DOHH2 (cell line): ENCODE data around the gene WRAP53.

Source experiments
- H3F3A ChIP-seq: fragments of 200-600 bp; sonication (generic), shearing (Covaris generic); 2 replicates; pipeline ENCODE4 v1.6.0; 2016; ENCODE audit warnings: antibody characterized with exemption, mild to moderate bottlenecking; ENCODE audit not compliant: control insufficient read depth, insufficient read depth
- H3K27ac ChIP-seq: fragments of 200-600 bp; sonication (generic); 2 replicates; pipeline ENCODE4 v1.5.1; 2014; ENCODE audit warnings: low read depth, mild to moderate bottlenecking, low read length, moderate library complexity
- H3K27me3 ChIP-seq: fragments of 200-600 bp; sonication (generic); 2 replicates; pipeline ENCODE4 v1.6.1; 2014; ENCODE audit warnings: mild to moderate bottlenecking, low read length, mixed read lengths; ENCODE audit not compliant: control insufficient read depth
- H3K36me3 ChIP-seq: fragments of 200-600 bp; sonication (generic); 2 replicates; pipeline ENCODE4 v1.6.1; 2014; ENCODE audit warnings: mild to moderate bottlenecking, low read length, moderate library complexity, mixed read lengths; ENCODE audit not compliant: control insufficient read depth
- H3K4me1 ChIP-seq: fragments of 200-600 bp; sonication (generic); 2 replicates; pipeline ENCODE4 v1.6.1; 2014; ENCODE audit warnings: mild to moderate bottlenecking, low read length, mixed read lengths; ENCODE audit not compliant: control insufficient read depth
- H3K4me2 ChIP-seq: fragments of 200-600 bp; sonication (generic); 2 replicates; pipeline ENCODE4 v1.6.0; 2014; ENCODE audit warnings: mild to moderate bottlenecking, low read length, moderate library complexity
- H3K4me3 ChIP-seq: fragments of 200-600 bp; sonication (generic); 2 replicates; pipeline ENCODE4 v1.5.1; 2014; ENCODE audit warnings: mild to moderate bottlenecking, low read length, mixed read lengths
- H3K79me2 ChIP-seq: fragments of 200-600 bp; sonication (generic); 2 replicates; pipeline ENCODE4 v1.6.1; 2014; ENCODE audit warnings: mild to moderate bottlenecking, low read length, mixed read lengths; ENCODE audit not compliant: control insufficient read depth
- H3K9me2 ChIP-seq: fragments of 200-600 bp; sonication (generic); replicated peaks from 2 replicates; pipeline ENCODE4 v1.6.1; 2014; ENCODE audit warnings: mild to moderate bottlenecking, low read length, mixed read lengths; ENCODE audit not compliant: control insufficient read depth
- H3K9me3 ChIP-seq: fragments of 200-600 bp; sonication (generic); 2 replicates; pipeline ENCODE4 v1.6.1; 2014; ENCODE audit warnings: antibody characterized with exemption, low read length, mixed read lengths; ENCODE audit not compliant: control insufficient read depth, insufficient read depth
- H4K20me1 ChIP-seq: fragments of 200-600 bp; sonication (generic); 2 replicates; pipeline ENCODE4 v1.6.0; 2014; ENCODE audit warnings: low read depth, mild to moderate bottlenecking, antibody characterized with exemption, low read length, moderate library complexity; ENCODE audit not compliant: control insufficient read depth, insufficient read depth
- CTCF ChIP-seq: fragments of 200-600 bp; sonication (generic); IDR thresholded peaks from one replicate; pipeline ENCODE4 v1.5.1; 2014; ENCODE audit warnings: antibody characterized with exemption, mild to moderate bottlenecking, low read depth, low read length; ENCODE audit not compliant: poor library complexity, severe bottlenecking
- EZH2phosphoT487 ChIP-seq: fragments of 200-600 bp; sonication (generic); IDR thresholded peaks from 2 replicates; pipeline ENCODE4 v1.6.1; 2017; ENCODE audit warnings: borderline replicate concordance, mild to moderate bottlenecking, antibody characterized with exemption, low read length, moderate library complexity, mixed read lengths

The WRAP53 gene

DNA sequence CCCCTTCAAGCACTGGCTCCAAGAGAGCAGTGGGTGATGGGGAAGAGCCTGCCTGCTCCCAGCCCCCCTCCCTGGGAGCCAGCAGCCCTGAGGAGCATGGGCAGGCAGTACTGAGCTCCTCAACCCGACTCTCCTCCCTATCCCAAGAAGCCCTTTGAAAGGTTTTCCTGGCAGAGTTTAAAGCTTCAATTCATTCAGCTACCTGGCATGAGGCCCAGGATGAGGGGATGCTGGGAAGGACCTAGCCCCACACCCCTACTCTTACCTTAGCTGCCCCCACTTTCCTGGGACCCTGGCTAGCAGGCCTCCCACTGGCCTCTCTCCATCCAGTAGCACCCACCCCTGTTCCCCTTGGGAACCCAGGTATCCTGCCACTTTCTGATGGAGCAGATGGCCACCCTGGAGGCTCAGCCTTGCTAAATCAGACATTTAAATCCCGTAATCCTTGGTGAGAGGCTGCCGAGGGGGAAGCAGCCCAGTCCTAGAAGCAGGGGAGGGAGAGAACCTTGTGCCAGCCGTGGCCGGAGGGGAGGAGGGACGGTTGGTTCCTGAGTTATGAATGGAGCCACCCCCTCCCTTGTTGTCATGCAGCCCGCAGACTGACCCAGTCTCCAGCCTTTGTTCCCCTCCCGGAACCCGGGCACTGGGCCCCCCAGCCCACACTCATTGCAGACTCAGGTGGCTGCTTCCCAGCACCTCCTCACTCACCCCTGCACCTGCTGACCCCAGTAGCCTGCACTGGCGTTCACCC lies 20.4 kb upstream of the WRAP53 start:
- H3K27ac ChIP-seq, result no peak overlapping the region
- peaks cover 48% of the 10 kb centered on the region for H3K36me3 ChIP-seq
- no peak overlapping the region for H3K4me2 ChIP-seq
- no peaks in the 10 kb centered on the region for H3K4me1 ChIP-seq
- no peaks in the 10 kb centered on the region for H3K9me2 ChIP-seq
- H3K79me2 ChIP-seq, result no peaks in the 10 kb centered on the region
- peaks cover 16% of the 10 kb centered on the region; the same call in 1 of the 2 replicates for H3F3A ChIP-seq
- H3K9me3 ChIP-seq, result no peaks in the 10 kb centered on the region
- TF ChIP-seq CTCF (no peak), EZH2phosphoT487 (no peak)
- no peaks in the 10 kb centered on the region for H4K20me1 ChIP-seq
- no peaks in the 10 kb centered on the region for H3K27me3 ChIP-seq
- no peak overlapping the region for H3K4me3 ChIP-seq

DNA sequence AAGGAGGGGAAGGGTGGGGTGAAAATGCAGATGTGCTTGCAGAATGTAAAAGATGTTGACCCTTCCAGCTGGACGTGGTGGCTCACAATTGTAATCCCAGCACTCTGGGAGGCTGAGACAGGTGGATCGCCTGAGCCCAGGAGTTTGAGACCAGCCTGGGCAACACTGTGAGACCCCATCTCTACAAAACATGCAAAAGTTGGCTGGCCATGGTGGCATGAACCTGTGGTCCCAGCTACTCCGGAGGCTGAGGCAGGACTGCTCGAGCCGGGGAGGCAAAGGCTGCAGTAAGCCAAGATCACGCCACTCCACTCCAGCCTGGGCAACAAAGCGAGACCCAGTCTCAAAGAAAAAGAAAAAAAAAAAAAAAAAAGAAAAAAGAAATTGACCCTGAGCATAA lies 19.8 kb upstream of the WRAP53 start:
- H3K79me2 ChIP-seq, result no peaks in the 10 kb centered on the region
- no peak overlapping the region for H3K4me3 ChIP-seq
- peaks cover 16% of the 10 kb centered on the region; the same call in 1 of the 2 replicates for H3F3A ChIP-seq
- peaks cover 2% of the 10 kb centered on the region for H3K9me3 ChIP-seq
- TF ChIP-seq CTCF (no peak), EZH2phosphoT487 (no peak)
- H3K4me2 ChIP-seq, result no peak overlapping the region
- H3K9me2 ChIP-seq, result no peaks in the 10 kb centered on the region
- H3K36me3 ChIP-seq, result peaks cover 55% of the 10 kb centered on the region
- no peak overlapping the region for H3K27ac ChIP-seq
- no peaks in the 10 kb centered on the region for H4K20me1 ChIP-seq
- H3K4me1 ChIP-seq, result no peaks in the 10 kb centered on the region
- H3K27me3 ChIP-seq, result no peaks in the 10 kb centered on the region

GRCh38 chr17:7673239-7673638 lies 15.0 kb upstream of the WRAP53 start:
- H3K36me3 ChIP-seq, result peaks cover 84% of the 10 kb centered on the region
- no peaks in the 10 kb centered on the region for H4K20me1 ChIP-seq
- no peaks in the 10 kb centered on the region for H3K27me3 ChIP-seq
- H3K4me1 ChIP-seq, result no peaks in the 10 kb centered on the region
- TF ChIP-seq EZH2phosphoT487, result no peak
- peak; percentile 65 for TF ChIP-seq CTCF
- peaks cover 16% of the 10 kb centered on the region for H3K79me2 ChIP-seq
- H3K9me3 ChIP-seq, result peaks cover 8% of the 10 kb centered on the region
- 0 out of 2 replicates have a peak, but pooled peaks cover 5% of the 10 kb centered on the region for H3F3A ChIP-seq
- no peak overlapping the region for H3K4me2 ChIP-seq
- H3K27ac ChIP-seq, result no peak overlapping the region
- no peak overlapping the region for H3K4me3 ChIP-seq
- no peaks in the 10 kb centered on the region for H3K9me2 ChIP-seq
